ENCODE data around the gene CYTH4. TPM values are rescaled to one million over a fixed set of nuclear protein-coding genes. Genes with fewer than 3 reads are reported as not detected.
"Not testable (repeated sequence)": the region's sequence is repeated elsewhere in the genome, so short reads cannot be mapped to it uniquely, and the experiment has no call there.

CYTH4 gene
- total RNA-seq, result 10 to 100 TPM; 12.7 to 15.3 TPM
- long read RNA-seq, transcript CYTH4-201 (13 exons, 3,206 nt), result major isoform, 7 of 10 reads
- long read RNA-seq, partial matches to known transcripts, result 2 of 10 reads
- long read RNA-seq, other reads (novel, unspliced or antisense), result 1 of 10 reads

DNA sequence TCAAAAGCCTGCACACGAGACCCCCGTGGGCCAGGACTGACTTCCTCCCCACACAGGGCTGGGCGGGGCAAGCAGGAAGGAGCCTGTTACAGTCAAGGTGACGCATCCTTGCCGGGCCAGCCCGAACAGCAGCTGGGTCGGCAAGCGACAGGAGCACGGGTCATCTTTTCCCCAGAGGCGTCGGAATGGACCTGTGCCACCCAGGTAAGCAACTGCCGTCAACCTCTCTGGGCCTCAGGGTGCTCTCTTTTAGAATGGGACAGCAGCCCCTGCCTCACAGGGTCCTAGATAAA, at the start of gene CYTH4:
CYTH4 (plus strand) TSS at position 124 of the 293 bp plus-strand sequence; CDS start at position 186, 62 bp downstream.
- intact Hi-C loops (cut with DNase I), result no loop called here
- peak in 1 of 2 donors; percentile 51 for ATAC-seq
- peak; percentile 76 for DNase-seq

GRCh38 chr22:37233371-37233750, 48.9 kb upstream of the CYTH4 start:
- DNase-seq; ATAC-seq; intact Hi-C loops (cut with DNase I): not testable (repeated sequence)

- intact Hi-C loops (cut with DNase I), result no loop called here
- ATAC-seq (no peak), DNase-seq (no peak)
Observed at GRCh38 chr22:37233751-37234631, 48.3 kb upstream of the CYTH4 start.

- intact Hi-C loops (cut with DNase I), result no loop called here
- DNase-seq (no peak), ATAC-seq (no peak)
Observed at GRCh38 chr22:37234736-37235711, 47.3 kb upstream of the CYTH4 start.

DNA sequence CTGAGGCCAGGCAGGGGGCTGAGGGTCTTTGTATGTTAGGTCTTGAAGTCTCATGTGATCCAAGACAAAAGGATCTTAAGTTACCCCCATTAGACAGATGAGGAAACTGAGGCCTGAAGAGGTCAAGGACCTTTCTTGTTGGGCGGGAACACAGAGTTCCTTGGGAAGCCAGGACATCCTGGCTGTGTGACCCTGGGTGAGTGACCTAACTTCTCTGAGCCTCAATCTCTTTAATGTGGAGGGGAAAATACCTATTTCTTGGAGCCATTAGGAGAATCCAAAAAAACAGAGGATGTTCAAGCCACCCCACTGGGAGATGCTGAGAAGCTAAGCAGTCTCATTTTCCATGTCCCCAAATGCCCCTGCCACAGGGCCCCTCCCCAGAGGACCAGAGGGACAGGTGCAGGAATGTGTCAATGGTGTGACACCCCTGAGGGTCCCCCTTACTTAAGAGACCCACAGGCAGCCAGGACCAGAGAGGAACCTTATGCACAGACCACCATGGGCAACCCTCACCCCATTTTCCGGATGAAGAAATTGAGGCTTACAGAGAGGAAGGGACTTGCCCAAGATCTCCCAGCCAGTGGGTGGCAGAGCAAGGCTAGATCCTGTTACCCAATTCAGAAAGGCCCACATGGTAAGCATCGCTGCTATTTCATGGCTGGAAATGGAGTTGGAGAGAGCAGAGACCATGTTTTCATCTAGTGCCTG, 46.3 kb upstream of the CYTH4 start:
- ATAC-seq (no peak), DNase-seq (no peak)
- intact Hi-C loops (cut with DNase I), result no loop called here

DNA sequence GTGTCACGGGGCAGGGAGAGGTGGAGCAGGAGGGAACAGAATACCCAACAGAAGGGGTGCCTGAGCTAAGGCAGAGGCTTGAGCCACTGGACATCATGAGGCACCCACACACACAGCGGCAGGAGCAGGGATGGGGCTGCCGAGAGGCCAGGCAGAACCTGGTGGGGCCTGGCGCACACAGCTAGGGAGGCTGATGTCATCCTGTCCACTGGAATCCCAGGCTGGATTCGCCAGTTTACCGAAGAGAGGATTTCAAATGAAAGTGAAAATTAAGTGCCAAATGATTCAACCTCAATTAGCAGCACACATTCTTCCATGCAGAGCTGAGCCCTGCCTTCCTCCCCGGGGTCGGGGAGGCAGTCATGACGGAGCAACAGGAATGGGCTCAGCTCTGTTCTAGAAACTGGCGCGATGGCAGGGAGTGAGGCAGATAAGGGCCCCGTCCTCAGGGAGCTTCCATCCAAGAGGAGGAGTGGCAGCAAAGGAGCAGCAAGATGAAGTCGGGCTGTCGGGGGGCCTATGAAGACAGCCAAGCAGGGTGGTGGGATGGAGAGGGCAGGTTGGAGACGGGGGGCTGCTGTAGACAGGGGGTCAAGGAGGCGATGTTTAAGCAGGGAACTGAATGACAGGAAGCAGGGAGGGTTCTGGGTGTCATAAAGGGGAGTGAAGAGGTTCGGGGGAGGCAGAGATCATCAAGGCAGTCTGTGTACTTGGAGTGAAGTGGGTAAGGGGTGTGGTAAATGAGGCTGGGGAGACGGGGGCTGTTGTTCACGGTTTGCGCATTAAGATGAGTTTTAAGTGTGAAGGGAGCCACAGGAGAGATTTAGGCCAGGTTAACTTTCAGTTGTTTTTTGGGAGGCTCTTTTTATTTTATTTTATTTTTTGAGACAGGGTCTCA, 44.7 kb upstream of the CYTH4 start:
- DNase-seq, result no peak
- ATAC-seq, result peak in 1 of 2 donors; percentile 16
- intact Hi-C loops (cut with DNase I), result no loop called here

- intact Hi-C loops (cut with DNase I), result no loop called here
- DNase-seq (no peak), ATAC-seq (no peak)
Observed at GRCh38 chr22:37239336-37240239, 42.7 kb upstream of the CYTH4 start.

DNA sequence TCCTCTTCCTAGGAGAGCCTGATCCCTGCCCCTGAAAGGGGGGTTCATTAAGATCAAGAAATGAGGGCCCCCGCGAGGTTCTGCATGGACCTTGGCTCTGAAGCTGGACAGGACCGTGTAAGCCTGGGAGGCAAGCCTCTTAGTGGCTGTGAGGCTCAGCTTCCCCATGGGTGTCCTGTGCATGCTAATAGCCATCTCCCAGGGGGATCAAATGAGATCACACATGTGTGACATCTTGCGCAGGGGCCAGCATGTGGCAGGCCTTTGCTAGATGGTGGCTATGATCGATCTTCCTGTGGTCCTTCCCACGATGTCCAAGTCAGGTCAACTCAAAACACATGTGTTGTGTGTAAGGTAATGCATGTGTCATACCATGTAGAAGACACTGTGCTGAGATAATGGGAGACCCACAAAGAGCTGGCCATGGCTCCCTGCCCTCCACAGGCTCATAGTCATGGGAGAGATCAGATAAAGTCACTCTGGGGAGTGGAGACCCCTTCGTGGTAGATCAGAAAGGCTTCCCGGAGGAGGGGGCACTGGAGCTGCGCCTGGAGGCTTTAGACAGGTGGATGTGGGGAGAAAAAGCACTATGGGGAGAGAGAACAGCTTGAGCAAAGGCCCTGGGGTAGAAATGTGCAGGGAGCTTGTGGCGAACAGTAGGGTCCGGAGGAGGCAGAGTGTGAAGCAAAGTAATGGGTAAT, 41.9 kb upstream of the CYTH4 start:
- ATAC-seq (no peak), DNase-seq (no peak)
- intact Hi-C loops (cut with DNase I), result no loop called here

DNA sequence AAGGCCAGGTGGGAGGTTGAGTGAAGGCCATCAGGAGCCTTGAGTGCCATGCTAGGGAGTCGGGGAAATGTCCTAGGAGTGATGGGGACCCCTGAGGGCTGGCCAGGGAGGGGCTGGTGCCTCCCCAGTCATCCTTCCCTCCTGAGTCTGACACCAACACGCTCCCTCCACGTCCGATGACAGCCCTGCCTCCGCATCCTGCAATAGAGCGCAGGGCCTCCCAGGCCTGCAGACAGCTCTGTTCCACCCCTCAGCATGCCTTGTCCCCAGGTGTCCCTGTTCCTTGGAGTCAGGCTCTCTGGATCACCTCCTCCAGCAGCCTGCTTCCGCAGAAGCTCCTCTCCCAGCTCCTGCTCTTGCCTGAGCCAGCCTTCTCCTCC, 41.4 kb upstream of the CYTH4 start:
- intact Hi-C loops (cut with DNase I), result no loop called here
- no peak for ATAC-seq

GRCh38 chr22:37241351-37242142, 40.8 kb upstream of the CYTH4 start:
- ATAC-seq (no peak), DNase-seq (no peak)
- intact Hi-C loops (cut with DNase I), result no loop called here

More for the DNA sequence above, 41.4 kb upstream of the CYTH4 start:
- no peak for DNase-seq

DNA sequence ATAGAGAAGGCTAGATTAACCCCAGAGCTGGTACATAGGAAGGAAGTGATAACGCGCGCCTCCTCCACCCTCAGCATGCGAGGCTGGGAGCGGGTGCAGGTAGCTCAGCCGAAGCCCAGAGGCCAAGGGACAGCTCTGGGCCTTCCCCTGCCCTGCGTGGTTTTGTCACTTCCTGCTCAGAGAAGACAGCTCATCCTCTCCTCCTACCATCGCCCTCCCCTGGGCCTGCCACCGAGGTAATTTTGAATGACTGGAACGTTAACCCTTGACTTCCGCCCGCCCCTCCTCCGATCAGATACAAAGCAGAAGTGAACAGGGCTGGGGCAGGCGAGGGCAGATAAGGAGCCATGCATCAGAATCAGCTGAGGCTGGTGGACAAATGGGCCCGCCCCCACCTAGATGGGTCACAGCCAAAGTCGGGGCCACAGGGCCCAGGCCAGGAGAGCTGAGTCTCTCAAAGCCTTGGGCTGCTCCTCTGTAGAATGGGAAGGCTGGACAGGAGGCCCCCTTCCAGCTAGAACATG, 39.9 kb upstream of the CYTH4 start:
- DNase-seq, result peak; percentile 55
- intact Hi-C loops (cut with DNase I), result no loop called here
- ATAC-seq, result peak; percentile 52 to 77

DNA sequence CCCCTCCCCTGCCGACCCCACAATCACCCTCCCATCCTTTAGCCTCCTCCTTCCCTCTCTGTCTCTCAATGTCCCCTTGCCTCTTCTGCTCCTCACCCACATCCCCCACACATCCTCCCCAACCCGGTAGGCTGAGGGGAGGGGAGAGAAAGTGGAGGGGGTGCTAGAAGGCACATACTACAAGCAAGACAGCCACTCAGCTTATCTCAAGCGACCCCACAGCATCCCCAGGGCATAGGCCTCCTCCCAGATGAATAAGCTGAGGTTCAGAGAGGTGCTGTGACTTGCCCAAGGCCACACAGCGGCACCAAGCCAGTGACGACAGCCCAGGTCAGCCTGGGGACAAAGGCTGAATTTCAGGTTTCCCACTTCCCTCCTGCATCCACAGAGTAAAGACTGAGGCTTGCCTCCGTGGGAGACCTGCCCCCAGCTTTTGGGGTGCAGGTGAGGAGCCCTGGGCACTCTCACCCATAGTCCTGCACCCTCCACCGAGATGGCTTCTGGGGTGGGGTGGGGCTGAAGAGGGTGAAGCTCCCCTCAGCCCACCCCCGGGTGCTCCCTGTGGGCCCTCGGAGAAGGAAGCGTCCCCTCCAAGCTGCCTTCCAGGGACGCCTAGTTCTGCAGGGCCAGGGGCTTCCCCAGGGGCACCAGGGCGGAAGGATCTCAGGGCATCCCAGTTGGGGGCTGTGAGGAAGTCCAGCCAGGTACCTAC, 38.8 kb upstream of the CYTH4 start:
- intact Hi-C loops (cut with DNase I), result no loop called here
- DNase-seq (no peak), ATAC-seq (peak in 1 of 2 donors; percentile 3)

DNA sequence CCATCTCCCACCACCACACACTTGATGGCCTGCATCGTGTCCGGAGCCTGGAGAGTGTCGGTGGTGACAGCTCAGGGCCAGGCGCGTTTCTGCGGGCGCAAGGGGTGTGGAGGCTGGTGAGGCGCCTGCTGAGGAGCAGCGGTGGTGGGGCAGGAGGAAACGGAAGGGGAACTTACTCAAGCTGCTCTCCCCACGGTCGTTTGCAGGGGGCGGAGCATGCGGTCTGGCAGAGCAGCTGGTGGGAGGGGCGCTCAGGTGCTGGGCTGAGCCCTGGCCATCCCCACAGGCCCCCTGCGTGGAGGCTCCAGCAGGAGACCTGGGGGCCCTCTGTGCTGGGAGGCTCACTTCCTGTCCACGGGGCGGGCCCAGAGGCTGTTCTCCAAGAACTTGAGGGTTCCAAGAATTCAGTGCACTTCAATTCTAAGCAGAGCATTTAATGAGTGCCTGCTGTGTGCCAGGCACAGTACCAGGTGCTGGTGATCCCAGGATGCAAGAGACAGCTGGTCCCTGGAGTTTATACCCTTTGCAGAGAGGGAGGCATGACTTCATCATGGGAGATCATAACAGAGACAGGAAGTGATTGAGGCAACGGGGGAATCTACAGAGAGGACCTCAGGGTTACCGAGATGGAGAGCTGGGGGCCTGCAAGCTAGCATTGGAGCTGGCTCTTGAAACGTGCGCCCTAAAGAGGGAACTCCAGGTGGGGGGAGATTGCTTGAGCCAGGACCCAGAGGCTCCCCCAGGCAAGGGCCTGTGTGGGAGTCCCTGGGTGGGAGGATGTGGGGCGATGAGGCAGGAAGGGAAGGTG, 38.0 kb upstream of the CYTH4 start, which contains the start of gene RAC2:
RAC2 (minus strand) TSS at position 156 of the 808 bp plus-strand sequence; CDS start at position 35, 121 bp downstream.
- DNase-seq (peak; percentile 72), ATAC-seq (peak; percentile 51 to 78)
- intact Hi-C loops (cut with DNase I), result no loop called here
